H1 (cell line): ENCODE data around the gene HOOK1. TPM values are rescaled to one million over a fixed set of nuclear protein-coding genes. Genes with fewer than 3 reads are reported as not detected.

Experiments
- CTCF ChIA-PET: fragments of 300-600 bp; sonication (Branson Sonifier 250); formaldehyde crosslinking; loops from one replicate; lab custom pipeline; 2021; ENCODE audit not compliant: partially characterized antibody; lab: Charles Lee
- POLR2A ChIA-PET: fragments of 300-600 bp; sonication (Branson Sonifier 250); formaldehyde crosslinking; loops from one replicate; lab custom pipeline; 2021; ENCODE audit warnings: inconsistent platforms; ENCODE audit not compliant: partially characterized antibody; lab: Charles Lee
- DNase-seq, 2 experiments: peaks; one replicate each; pipeline versions ENCODE4 v3.0.0 to v3.0.0-alpha.2; 2010 to 2022; ENCODE audit warnings: low spot score in 2 of 2, low read depth in 1 of 2, mixed read lengths in 1 of 2
- FAIRE-seq: peaks from 2 replicates; lab custom pipeline; 2011; peaks lifted over from hg19 to GRCh38; lab: Jason Lieb, UNC
- H2AFZ ChIP-seq: 2 replicates; pipeline ENCODE4 v1.8.1; 2012; ENCODE audit warnings: low read length, inconsistent platforms
- H2AK5ac ChIP-seq: 2 replicates; pipeline ENCODE4 v1.6.1; 2013; ENCODE audit warnings: low read depth, low read length
- H2BK120ac ChIP-seq: replicated peaks from 2 replicates; pipeline ENCODE3; 2013; ENCODE audit warnings: low read depth, low read length, inconsistent platforms
- H2BK12ac ChIP-seq: 2 replicates; pipeline ENCODE4 v1.6.1; 2013; ENCODE audit warnings: low read depth, low read length
- H2BK15ac ChIP-seq: 2 replicates; pipeline ENCODE4 v1.6.1; 2013; ENCODE audit warnings: low read length
- H2BK20ac ChIP-seq: 2 replicates; pipeline ENCODE4 v1.6.1; 2013; ENCODE audit warnings: low read length
- H2BK5ac ChIP-seq: 2 replicates; pipeline ENCODE4 v1.6.1; 2013; ENCODE audit warnings: low read depth, low read length
- H3K14ac ChIP-seq: 2 replicates; pipeline ENCODE4 v1.6.1; 2013; ENCODE audit warnings: inconsistent platforms; ENCODE audit not compliant: insufficient read length
- H3K18ac ChIP-seq: 2 replicates; pipeline ENCODE4 v1.6.1; 2013; ENCODE audit warnings: low read length; ENCODE audit errors: extremely low read depth
- H3K23ac ChIP-seq: 2 replicates; pipeline ENCODE4 v1.6.1; 2013; ENCODE audit warnings: inconsistent platforms; ENCODE audit not compliant: insufficient read length
- H3K23me2 ChIP-seq: 2 replicates; pipeline ENCODE4 v1.6.1; 2013; ENCODE audit warnings: low read depth, low read length
- H3K27ac ChIP-seq: 2 replicates; pipeline ENCODE4 v1.6.1; 2011; ENCODE audit warnings: low read depth, low read length, inconsistent platforms
- H3K27me3 ChIP-seq, 4 experiments: replicated peaks in 1 of 4; 1 replicate in 1 of 4; 2 replicates in 3 of 4; pipeline versions ENCODE4 v1.6.1 to v1.8.1; 2011 to 2013; ENCODE audit warnings: low read length in 3 of 4, mild to moderate bottlenecking in 3 of 4, inconsistent platforms in 2 of 4, mixed read lengths in 2 of 4, moderate library complexity in 1 of 4; ENCODE audit not compliant: control insufficient read depth in 3 of 4, insufficient read depth in 3 of 4; ENCODE audit errors: extremely low read depth in 1 of 4
- H3K36me3 ChIP-seq, 4 experiments: 2 replicates each; pipeline versions ENCODE4 v1.6.1 to v1.8.1; 2011 to 2013; ENCODE audit warnings: mild to moderate bottlenecking in 4 of 4, low read length in 3 of 4, moderate library complexity in 2 of 4, control low read depth in 1 of 4, inconsistent platforms in 1 of 4; ENCODE audit not compliant: insufficient read depth in 4 of 4, control insufficient read depth in 2 of 4
- H3K4ac ChIP-seq: replicated peaks from 2 replicates; pipeline ENCODE3; 2013; ENCODE audit warnings: low read length, low read depth, mixed read lengths, inconsistent platforms; ENCODE audit not compliant: insufficient read length
- H3K4me1 ChIP-seq, 4 experiments: replicated peaks in 1 of 4; 1 replicate in 1 of 4; 2 replicates in 3 of 4; pipeline versions ENCODE4 v1.6.1 to v1.8.1; 2011 to 2013; ENCODE audit warnings: low read length in 3 of 4, inconsistent platforms in 2 of 4, mixed read lengths in 1 of 4; ENCODE audit not compliant: insufficient read depth in 4 of 4, control insufficient read depth in 3 of 4
- H3K4me2 ChIP-seq, 2 experiments: 2 replicates each; pipeline versions ENCODE4 v1.6.1 to v1.8.1; 2011 to 2013; ENCODE audit warnings: low read depth in 2 of 2, low read length in 2 of 2, control low read depth in 1 of 2, inconsistent platforms in 1 of 2, mild to moderate bottlenecking in 1 of 2; ENCODE audit not compliant: insufficient read depth in 1 of 2
- H3K4me3 ChIP-seq, 4 experiments: fragments of 200-600, 300-600 bp in 1 of 4; sonication (generic), shearing (Covaris generic), sonication (Bioruptor Twin) in 1 of 4; 2 replicates each; pipeline versions ENCODE4 v1.5.1 to v1.8.1; 2011 to 2016; ENCODE audit warnings: low read length in 4 of 4, low read depth in 3 of 4, control low read depth in 2 of 4, inconsistent platforms in 2 of 4, mild to moderate bottlenecking in 2 of 4, mixed read lengths in 1 of 4, moderate library complexity in 1 of 4; ENCODE audit not compliant: insufficient read depth in 2 of 4; ENCODE audit errors: extremely low read depth in 1 of 4
- H3K56ac ChIP-seq: replicated peaks from 2 replicates; pipeline ENCODE3; 2013; ENCODE audit warnings: low read depth, mild to moderate bottlenecking, mixed read lengths, low read length, inconsistent platforms; ENCODE audit not compliant: insufficient read length
- H3K79me1 ChIP-seq: 2 replicates; pipeline ENCODE4 v1.6.1; 2013; ENCODE audit warnings: low read depth, low read length, control low read depth
- H3K79me2 ChIP-seq, 2 experiments: 2 replicates each; pipeline versions ENCODE4 v1.6.1 to v1.8.1; 2012 to 2013; ENCODE audit warnings: low read length in 2 of 2, mild to moderate bottlenecking in 2 of 2, inconsistent platforms in 1 of 2; ENCODE audit not compliant: insufficient read depth in 2 of 2, control insufficient read depth in 1 of 2
- H3K9ac ChIP-seq, 4 experiments: replicated peaks in 1 of 4; 1 replicate in 1 of 4; 2 replicates in 3 of 4; pipeline versions ENCODE4 v1.6.1 to v1.8.1; 2011 to 2013; ENCODE audit warnings: low read depth in 3 of 4, low read length in 3 of 4, control low read depth in 2 of 4, mild to moderate bottlenecking in 2 of 4, moderate library complexity in 2 of 4, inconsistent platforms in 1 of 4; ENCODE audit errors: extremely low read depth in 1 of 4
- H3K9me3 ChIP-seq, 2 experiments: 2 replicates each; pipeline versions ENCODE4 v1.6.1 to v1.8.1; 2012 to 2013; ENCODE audit warnings: mild to moderate bottlenecking in 2 of 2, moderate library complexity in 2 of 2, control low read depth in 1 of 2, inconsistent platforms in 1 of 2, low read depth in 1 of 2, low read length in 1 of 2, mixed read lengths in 1 of 2; ENCODE audit not compliant: insufficient read depth in 2 of 2
- H4K20me1 ChIP-seq, 2 experiments: replicated peaks in 1 of 2; 2 replicates each; pipeline versions ENCODE3 to v1.8.1; 2011 to 2013; ENCODE audit warnings: inconsistent platforms in 2 of 2, low read length in 2 of 2, mild to moderate bottlenecking in 1 of 2; ENCODE audit not compliant: insufficient read depth in 2 of 2, control insufficient read depth in 1 of 2
- H4K5ac ChIP-seq: 2 replicates; pipeline ENCODE4 v1.6.1; 2013; ENCODE audit warnings: low read length, low read depth, mixed read lengths, inconsistent platforms; ENCODE audit not compliant: insufficient read length
- H4K8ac ChIP-seq: 2 replicates; pipeline ENCODE4 v1.8.0; 2013; ENCODE audit warnings: mild to moderate bottlenecking, moderate library complexity, low read length, inconsistent platforms; ENCODE audit not compliant: insufficient read depth; ENCODE audit errors: extremely low read depth
- H4K91ac ChIP-seq: replicated peaks from 2 replicates; pipeline ENCODE3; 2013; ENCODE audit warnings: low read length, mixed read lengths, inconsistent platforms; ENCODE audit not compliant: insufficient read length
- ATF2 ChIP-seq: IDR thresholded peaks from 2 replicates; pipeline ENCODE4 v1.6.1; 2012; ENCODE audit warnings: low read length, inconsistent platforms
- KDM4A ChIP-seq: IDR thresholded peaks from one replicate; pipeline ENCODE4 v1.7.1; 2012; ENCODE audit warnings: low read depth, mild to moderate bottlenecking, moderate library complexity, low read length, inconsistent platforms; ENCODE audit not compliant: severe bottlenecking
- POLR2AphosphoS5 ChIP-seq: IDR thresholded peaks from 2 replicates; pipeline ENCODE4 v1.6.1; 2011; ENCODE audit warnings: low read depth, low read length
- USF2 ChIP-seq: IDR thresholded peaks from 2 replicates; pipeline ENCODE4 v1.6.1; 2011; ENCODE audit warnings: low read length, improper control_type of control experiment
- polyA plus RNA-seq, 7 experiments: library from polyadenylated mRNA; depleted of rRNA in 3 of 7; stranded (reverse) in 5 of 7; unstranded in 2 of 7; fragments of >200 nt in 5 of 7; fragments of 200-250 nt in 2 of 7; gene quantifications; 1 replicate in 5 of 7; 2 replicates in 1 of 7; 4 replicates in 1 of 7; pipeline versions ENCODE4 v1.2.1 to v1.2.3, GENCODE V29; 2011 to 2013; ENCODE audit warnings: missing spikeins in 2 of 7, mixed read lengths in 2 of 7
- total RNA-seq: library from RNA; stranded (reverse); fragmentation: NEBNext Ultra II Directional; extraction: Animal tissue kit (Norgen Biotek cat#: 25700); gene quantifications from 2 replicates; pipeline ENCODE4 v1.2.1, GENCODE V29; 2021

The HOOK1 gene
- total and polyA plus RNA-seq, 2 of the 8 experiments (the other 6 are each of a cell fraction or from before 2014, with no cell fraction given) = 5.6 to 34.5 TPM

GRCh38 chr1:59788825-59789224 is 25.9 kb upstream of the HOOK1 start:
- H2BK15ac ChIP-seq = no peak overlapping the region
- DNase-seq (no peak), FAIRE-seq (no peak)
- no peak overlapping the region for H3K4ac ChIP-seq
- no peak overlapping the region for H2BK5ac ChIP-seq
- H3K27me3 ChIP-seq = no peaks in the 10 kb centered on the region
- H3K56ac ChIP-seq = no peak overlapping the region
- no peak overlapping the region for H3K4me2 ChIP-seq
- H3K4me3 ChIP-seq = no peak overlapping the region
- no peak overlapping the region for H2AFZ ChIP-seq
- no peak overlapping the region for H3K23ac ChIP-seq
- H2AK5ac ChIP-seq = no peak overlapping the region
- no peaks in the 10 kb centered on the region for H4K20me1 ChIP-seq
- H3K9me3 ChIP-seq = peaks cover 4 to 6% of the 10 kb centered on the region in 2 experiments; a peak in 2 of 4 replicates
- no peaks in the 10 kb centered on the region for H3K23me2 ChIP-seq
- H3K36me3 ChIP-seq = no peaks in the 10 kb centered on the region
- POLR2A ChIA-PET = no interaction called here
- H2BK20ac ChIP-seq = no peak overlapping the region
- H2BK120ac ChIP-seq = no peak overlapping the region
- CTCF ChIA-PET = no interaction called here
- H3K4me1 ChIP-seq = no peaks in the 10 kb centered on the region
- H3K14ac ChIP-seq = no peak overlapping the region
- H2BK12ac ChIP-seq = no peak overlapping the region
- TF ChIP-seq USF2 = no peak
- TF ChIP-seq POLR2AphosphoS5 = no peak
- TF ChIP-seq ATF2 = no peak
- no peak for TF ChIP-seq KDM4A
- H3K27ac ChIP-seq = no peak overlapping the region
- no peak overlapping the region for H4K5ac ChIP-seq
- no peaks in the 10 kb centered on the region for H3K79me1 ChIP-seq
- no peak overlapping the region for H3K9ac ChIP-seq
- H4K8ac ChIP-seq = no peak overlapping the region
- no peaks in the 10 kb centered on the region for H3K79me2 ChIP-seq
- no peak overlapping the region for H3K18ac ChIP-seq
- H4K91ac ChIP-seq = no peak overlapping the region
